B cell (primary cell): Measurements from ENCODE around the gene JARID2. TPM values are rescaled to one million over a fixed set of nuclear protein-coding genes. Genes with fewer than 3 reads are reported as not detected.
A peak's percentile ranks its signal among the peaks of the same experiment; 100 is the strongest.

Experiments
- ATAC-seq: fragments of 200-7000 bp; cut with Tn5 transposase; one replicate; pipeline ENCODE4 v1.10.0; 2021; ENCODE audit warnings: low read depth, mild to moderate bottlenecking, moderate number of reproducible peaks, moderate library complexity
- CTCF ChIA-PET: fragments of 350-600 bp; sonication (Branson Sonifier 250); formaldehyde crosslinking; loops from one replicate; lab custom pipeline; 2021; ENCODE audit warnings: antibody characterized with exemption, inconsistent platforms; lab: Charles Lee
- POLR2A ChIA-PET: fragments of 350-600 bp; sonication (Branson Sonifier 250); formaldehyde crosslinking; loops from one replicate; lab custom pipeline; 2021; ENCODE audit warnings: antibody characterized with exemption; lab: Charles Lee
- DNase-seq: peaks from one replicate; pipeline ENCODE4 v3.0.0; 2013
- H2AFZ ChIP-seq: 2 replicates; pipeline ENCODE4 v1.6.1; 2012; ENCODE audit warnings: mild to moderate bottlenecking, low read depth, low read length; ENCODE audit not compliant: insufficient read depth, poor library complexity, severe bottlenecking
- H3K27ac ChIP-seq, 2 donors: 1 replicate in 1 of 2; 2 replicates in 1 of 2; pipeline ENCODE4 v1.5.1; 2012 to 2013; ENCODE audit warnings: low read length in 2 of 2, mild to moderate bottlenecking in 2 of 2, moderate library complexity in 1 of 2
- H3K27me3 ChIP-seq, 4 experiments: fragments of 200-600 bp in 1 of 4; sonication (generic) in 1 of 4; replicated peaks in 1 of 4; 1 replicate in 2 of 4; 2 replicates in 2 of 4; pipeline versions ENCODE4 v1.6.1 to v1.7.0; 2013 to 2016; ENCODE audit warnings: low read length in 3 of 4, mild to moderate bottlenecking in 2 of 4, mixed read lengths in 1 of 4, moderate library complexity in 1 of 4; ENCODE audit not compliant: insufficient read depth in 4 of 4, control insufficient read depth in 3 of 4; ENCODE audit errors: control extremely low read depth in 1 of 4
- H3K36me3 ChIP-seq, 2 experiments: replicated peaks in 1 of 2; 1 replicate in 1 of 2; 2 replicates in 1 of 2; pipeline versions ENCODE4 v1.6.1 to v1.7.1; 2013; ENCODE audit warnings: low read length in 1 of 2; ENCODE audit not compliant: insufficient read depth in 2 of 2, control insufficient read depth in 1 of 2; ENCODE audit errors: control extremely low read depth in 1 of 2, extremely low read depth in 1 of 2
- H3K4me1 ChIP-seq, 2 donors: fragments of 200-600 bp in 1 of 2; sonication (generic) in 1 of 2; 1 replicate in 1 of 2; 2 replicates in 1 of 2; pipeline versions ENCODE4 v1.5.1 to v1.6.1; 2013 to 2017; ENCODE audit warnings: low read length in 2 of 2; ENCODE audit not compliant: control insufficient read depth in 2 of 2, insufficient read depth in 2 of 2
- H3K4me2 ChIP-seq: replicated peaks from 2 replicates; pipeline ENCODE3; 2012; ENCODE audit warnings: mild to moderate bottlenecking, low read depth, low read length; ENCODE audit not compliant: poor library complexity, severe bottlenecking
- H3K4me3 ChIP-seq, 5 experiments: fragments of 200-600 bp in 1 of 5; sonication (generic) in 1 of 5; 1 replicate in 3 of 5; 2 replicates in 2 of 5; pipeline versions ENCODE4 v1.5.1 to v1.7.0; 2011 to 2016; ENCODE audit warnings: low read length in 4 of 5, mild to moderate bottlenecking in 4 of 5, low read depth in 2 of 5, control low read depth in 1 of 5, moderate library complexity in 1 of 5; ENCODE audit not compliant: insufficient read depth in 1 of 5; ENCODE audit errors: control extremely low read depth in 1 of 5, extremely low read depth in 1 of 5
- H3K79me2 ChIP-seq: fragments of 200-600 bp; sonication (generic); one replicate; pipeline ENCODE4 v1.6.0; 2016; ENCODE audit warnings: low read length; ENCODE audit not compliant: control insufficient read depth, insufficient read depth
- H3K9ac ChIP-seq: fragments of 200-600 bp; sonication (generic); 2 replicates; pipeline ENCODE4 v1.6.1; 2017; ENCODE audit warnings: mild to moderate bottlenecking, low read length, moderate library complexity
- H3K9me3 ChIP-seq, 3 donors: one replicate each; pipeline versions ENCODE4 v1.6.1 to v1.7.1; 2013; ENCODE audit warnings: low read length in 2 of 3; ENCODE audit not compliant: control insufficient read depth in 2 of 3, insufficient read depth in 1 of 3; ENCODE audit errors: control extremely low read depth in 1 of 3
- H4K20me1 ChIP-seq: 2 replicates; pipeline ENCODE4 v1.6.0; 2012; ENCODE audit warnings: mild to moderate bottlenecking, low read length; ENCODE audit not compliant: insufficient read depth, control insufficient read depth, poor library complexity, severe bottlenecking
- H3K27ac Mint-ChIP-seq: one replicate; pipeline ENCODE4 v1.8.0; 2021; ENCODE audit warnings: mixed read lengths
- H3K27me3 Mint-ChIP-seq: one replicate; pipeline ENCODE4 v1.8.0; 2021; ENCODE audit warnings: mixed read lengths
- H3K4me1 Mint-ChIP-seq: one replicate; pipeline ENCODE4 v1.8.0; 2021; ENCODE audit warnings: mixed read lengths
- H3K4me3 Mint-ChIP-seq: one replicate; pipeline ENCODE4 v1.8.0; 2021; ENCODE audit warnings: mixed read lengths
- H3K9me3 Mint-ChIP-seq: one replicate; pipeline ENCODE4 v1.8.0; 2022; ENCODE audit warnings: mixed read lengths; ENCODE audit not compliant: insufficient read depth
- CTCF ChIP-seq: fragments of 200-600 bp; IDR thresholded peaks from one replicate; pipeline ENCODE4 v1.8.0; 2022; ENCODE audit warnings: antibody characterized with exemption, mild to moderate bottlenecking
- EZH2 ChIP-seq: IDR thresholded peaks from 2 replicates; pipeline ENCODE4 v1.6.1; 2012; ENCODE audit warnings: borderline replicate concordance, low read depth, mild to moderate bottlenecking, moderate library complexity, low read length; ENCODE audit not compliant: insufficient read depth, poor library complexity, severe bottlenecking
- WGBS: methylation state at CpG from one replicate; pipeline ENCODE4 v1.1.5; 2013; ENCODE audit warnings: missing lambda C conversion rate; ENCODE audit not compliant: insufficient coverage; 5-methylcytosine and 5-hydroxymethylcytosine counted together
- intact Hi-C: fragments of 100-400 bp; cut with micrococcal nuclease; formaldehyde crosslinking; loops from one replicate; pipeline ENCODE4 v1.10.0; 2022
- polyA plus RNA-seq: library from polyadenylated mRNA; depleted of rRNA; stranded (reverse); fragments of >200 nt; gene quantifications from 2 replicates; pipeline ENCODE4 v1.2.3, GENCODE V29; 2012
- total RNA-seq, 2 donors: library from RNA; stranded (reverse); fragments of 120-200 nt in 1 of 2; gene quantifications; 1 replicate in 1 of 2; 2 replicates in 1 of 2; pipeline versions ENCODE4 v1.2.3 to v1.2.4, GENCODE V29; 2013 to 2022

The JARID2 gene
- total and polyA plus RNA-seq, 2 donors (not counting 1 experiment from before 2014, with no cell fraction given) = 11.0 to 58.1 TPM

DNA sequence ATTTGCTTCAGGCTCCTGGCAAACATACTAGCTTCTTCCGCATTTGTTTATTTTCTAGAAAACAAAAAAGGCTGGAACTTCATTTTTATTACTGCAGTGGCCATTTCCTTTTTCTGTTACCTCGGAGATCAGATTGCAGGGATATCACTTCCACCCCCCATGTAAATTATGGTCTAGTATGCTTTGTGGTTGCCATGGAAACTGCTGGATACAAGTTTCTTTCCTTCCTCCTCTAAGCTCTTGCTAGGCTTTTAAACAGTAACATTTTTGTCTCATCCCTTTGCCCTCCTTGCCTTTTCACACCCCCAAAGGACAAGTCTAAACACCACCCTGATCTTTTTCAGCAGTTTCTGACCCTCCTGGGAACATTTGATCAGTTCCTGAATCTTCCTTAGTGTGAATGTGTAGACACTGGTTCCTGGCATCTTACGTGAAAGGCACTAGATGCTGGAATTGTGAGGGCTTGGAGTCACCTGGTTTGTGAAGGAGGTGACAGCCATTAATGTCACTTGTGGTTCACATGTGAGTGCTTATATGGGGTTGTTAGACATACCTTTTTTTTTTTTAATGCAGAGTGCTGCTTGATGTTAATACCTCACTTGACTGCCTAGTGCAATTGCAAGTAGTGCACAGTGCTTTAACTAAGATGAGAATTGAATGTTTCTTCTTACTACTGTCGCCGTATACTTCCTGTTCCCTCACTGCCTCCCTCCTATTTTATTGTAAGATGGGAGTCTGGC, 181.6 kb downstream of the JARID2 start:
- Histone ChIP-seq H3K4me1 (peaks cover 56 to 58% of the 10 kb centered on the region in 2 donors), H3K79me2 (peaks cover 99% of the 10 kb centered on the region), H2AFZ (no peak overlapping the region), H3K9ac (no peak overlapping the region), H3K36me3 (no peaks in the 10 kb centered on the region), H3K4me3 (peak overlapping the region in 1 of 5 experiments; percentile 4), H3K9me3 (no peaks in the 10 kb centered on the region), H3K27ac (peak overlapping the region; percentile 16 to 18), H4K20me1 (peaks cover 59% of the 10 kb centered on the region), H3K4me2 (peak overlapping the region; percentile 44), H3K27me3 (no peaks in the 10 kb centered on the region)
- Mint-ChIP-seq H3K27ac (peak overlapping the region; percentile 74), H3K27me3 (no peaks in the 10 kb centered on the region), H3K4me3 (peak overlapping the region; percentile 44), H3K9me3 (no peaks in the 10 kb centered on the region), H3K4me1 (peaks cover 80% of the 10 kb centered on the region)
- 100% methylated on average over 1 of the region's 5 CpGs for WGBS
- ChIA-PET CTCF (no interaction called here), POLR2A (interaction anchor here (0.7 kb wide), 1 partner anchor 917 kb away, joined by 5 read pairs; no protein-coding TSS in a partner anchor)
- intact Hi-C loops = no loop called here
- DNase-seq (peak; percentile 78), ATAC-seq (peak; percentile 39)
- TF ChIP-seq CTCF = no peak
- TF ChIP-seq EZH2 = no peak
